A673 (cell line): Measurements from ENCODE around the gene BST2.

Experiments
- CTCF ChIP-seq: fragments of 300-800, 200-600 bp; sonication (generic); conservative IDR thresholded peaks from 2 replicates; pipeline ENCODE4 v1.5.1; 2017; ENCODE audit warnings: low read depth, mild to moderate bottlenecking, antibody characterized with exemption, low read length, moderate library complexity, mixed read lengths
- EZH2 ChIP-seq: fragments of 200-600 bp; sonication (generic); IDR thresholded peaks from 2 replicates; pipeline ENCODE4 v1.6.1; 2017; ENCODE audit warnings: borderline replicate concordance, low read depth, mild to moderate bottlenecking, mixed read lengths, antibody characterized with exemption, low read length; ENCODE audit not compliant: poor library complexity, severe bottlenecking

DNA sequence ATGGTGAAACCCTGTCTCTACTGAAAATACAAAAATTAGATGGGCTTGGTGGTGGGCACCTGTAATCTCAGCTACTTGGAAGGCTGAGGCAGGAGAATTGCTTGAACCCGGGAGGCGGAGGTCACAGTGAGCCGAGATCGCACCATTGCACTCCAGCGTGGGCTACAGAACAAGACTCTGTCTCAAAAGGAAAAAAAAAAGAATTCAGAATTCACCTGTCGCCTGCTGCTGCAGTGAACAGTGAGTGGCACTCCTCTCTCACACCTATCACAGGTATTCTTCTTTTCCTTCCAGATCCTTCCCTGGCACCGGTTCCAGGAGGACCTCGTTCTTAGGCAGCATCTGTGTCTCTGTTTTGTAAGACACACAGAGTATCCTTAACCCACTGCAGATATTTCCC lies 8.7 kb upstream of the BST2 start:
- no peak for TF ChIP-seq CTCF
- TF ChIP-seq EZH2: no peak
